Right lobe of liver (tissue), 6 donors: Measurements from ENCODE around the gene NRN1L. TPM values are rescaled to one million over a fixed set of nuclear protein-coding genes. Genes with fewer than 3 reads are reported as not detected.

ENCODE experiments used
- ATAC-seq, 4 donors: fragments of 200-7000 bp; cut with Tn5 transposase; one replicate each; pipeline ENCODE4 v1.9.1; 2020; ENCODE audit warnings: mild to moderate bottlenecking in 4 of 4, moderate library complexity in 4 of 4
- DNase-seq, 3 donors: peaks; one replicate each; pipeline ENCODE4 v3.0.0-alpha.2; 2020
- H3K27ac ChIP-seq, 3 donors: fragments of 200-600 bp; one replicate each; pipeline ENCODE4 v1.8.0; 2022
- H3K27me3 ChIP-seq, 2 donors: fragments of 200-600 bp; one replicate each; pipeline ENCODE4 v1.8.0; 2022
- H3K36me3 ChIP-seq, 4 donors: fragments of 200-600 bp; sonication (generic) in 1 of 4; one replicate each; pipeline versions ENCODE4 v1.5.1 to v1.8.0; 2017 to 2022; ENCODE audit warnings: control low read depth in 1 of 4
- H3K4me1 ChIP-seq, 4 donors: fragments of 200-600 bp; sonication (generic) in 1 of 4; one replicate each; pipeline versions ENCODE4 v1.5.1 to v1.8.0; 2017 to 2022; ENCODE audit warnings: control low read depth in 1 of 4
- H3K4me3 ChIP-seq, 3 donors: fragments of 200-600 bp; one replicate each; pipeline ENCODE4 v1.8.0; 2022
- H3K9me3 ChIP-seq, 4 donors: fragments of 200-600 bp; sonication (generic) in 1 of 4; one replicate each; pipeline versions ENCODE4 v1.5.1 to v1.8.0; 2017 to 2022; ENCODE audit warnings: control low read depth in 1 of 4
- CTCF ChIP-seq, 4 donors: fragments of 200-600 bp in 3 of 4; fragments of 450-650 bp in 1 of 4; IDR thresholded peaks; one replicate each; pipeline versions ENCODE4 v1.5.1 to v1.8.0; 2016 to 2022; ENCODE audit warnings: antibody characterized with exemption in 4 of 4, mild to moderate bottlenecking in 2 of 4
- POLR2A ChIP-seq: fragments of 450-650 bp; IDR thresholded peaks from one replicate; pipeline ENCODE4 v1.6.1; 2017; ENCODE audit warnings: antibody characterized with exemption, mild to moderate bottlenecking
- WGBS: methylation state at CpG from one replicate; pipeline ENCODE4 v1.1.6; 2018; ENCODE audit warnings: low coverage, low lambda C conversion rate; ENCODE audit not compliant: insufficient coverage; ENCODE audit errors: missing lambda C conversion rate; 5-methylcytosine and 5-hydroxymethylcytosine counted together
- intact Hi-C, 2 donors: fragments of 100-400 bp; cut with DNase I; formaldehyde crosslinking; loops; one replicate each; pipeline versions ENCODE4 v1.11.2 to v1.14.1; 2022
- total RNA-seq, 6 experiments: library from RNA; depleted of rRNA in 2 of 6; stranded (reverse); fragments of >200 nt in 2 of 6; fragmentation: NEBNext Ultra II Directional in 3 of 6; extraction: Animal tissue kit (Norgen Biotek cat#: 25700) in 3 of 6; gene quantifications; one replicate each; pipeline versions ENCODE4 v1.1.0 to v1.2.4, GENCODE V29; 2016 to 2023
- donor health status: DM: no; HTN: yes; CAD: no.
- donor health status: DM: no; HTN: no; CAD: no.
- donor health status: DM: no; HTN: no; CAD: no.
- donor health status: DM: no; HTN: yes; CAD: no.
- donor health status: DM: no; HTN: yes; CAD: no.

NRN1L gene
- total RNA-seq, 6 experiments from 2014 or later: 0.84 TPM; not detected in 5

DNA sequence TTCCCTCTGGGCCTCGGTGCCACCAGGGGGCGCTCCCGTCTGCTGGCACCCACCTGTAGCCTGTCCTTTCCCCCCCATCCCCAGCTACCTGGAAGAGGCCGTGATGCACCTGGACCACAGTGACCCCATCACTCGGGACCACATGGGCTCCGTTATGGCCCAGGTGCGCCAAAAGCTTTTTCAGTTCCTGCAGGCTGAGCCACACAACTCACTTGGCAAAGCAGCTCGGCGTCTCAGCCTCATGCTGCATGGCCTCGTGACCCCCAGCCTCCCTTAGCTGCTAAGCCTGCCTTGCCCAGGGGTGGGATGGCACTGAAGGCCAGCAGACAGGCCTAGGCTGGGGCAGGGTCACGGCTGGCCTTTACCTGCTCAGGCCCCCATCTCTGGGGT, 818 bp upstream of the NRN1L start:
- H3K27me3 ChIP-seq: no peaks in the 10 kb centered on the region
- ATAC-seq: peak; percentile 65 to 72 (median 70)
- intact Hi-C loops: loop anchor here in 1 of 2 donors (5.0 kb wide), 1 partner anchor 43 kb away; no protein-coding TSS in a partner anchor

GRCh38 chr16:67885545-67885944, 860 bp downstream of the NRN1L start:
- Histone ChIP-seq H3K27me3 (no peaks in the 10 kb centered on the region), H3K36me3 (peaks cover 3 to 23% (median 7%) of the 10 kb centered on the region in 4 donors), H3K9me3 (no peaks in the 10 kb centered on the region), H3K4me1 (peaks cover 0 to 11% (median 5%) of the 10 kb centered on the region in 4 donors), H3K27ac (no peak overlapping the region), H3K4me3 (no peak overlapping the region)
- TF ChIP-seq POLR2A (no peak), CTCF (IDR thresholded peaks at IDR 0.05) (no peak)
- DNase-seq (no peak), ATAC-seq (no peak)
- 98% methylated on average over 8 of the region's 12 CpGs for WGBS
- intact Hi-C loops: loop anchor here in 1 of 2 donors (5.0 kb wide), 1 partner anchor 42 kb away; no protein-coding TSS in a partner anchor

More for the DNA sequence above, 818 bp upstream of the NRN1L start:
- H3K4me3 ChIP-seq: no peak overlapping the region
- DNase-seq: peak; percentile 69 to 77 (median 70)
- 53% methylated on average over 9 of the region's 11 CpGs for WGBS
- peaks cover 0 to 11% (median 5%) of the 10 kb centered on the region in 4 donors for H3K4me1 ChIP-seq
- no peak for TF ChIP-seq POLR2A
- peak; percentile 81 to 96 (median 89) for TF ChIP-seq CTCF (IDR thresholded peaks at IDR 0.05)
- no peaks in the 10 kb centered on the region for H3K9me3 ChIP-seq
- H3K27ac ChIP-seq: no peak overlapping the region
- peaks cover 3 to 40% (median 20%) of the 10 kb centered on the region in 4 donors for H3K36me3 ChIP-seq

GRCh38 chr16:67885976-67886375, 1.3 kb downstream of the NRN1L start:
- no peak for DNase-seq
- WGBS: 87% methylated on average over 9 of the region's 19 CpGs
- Histone ChIP-seq H3K4me3 (no peak overlapping the region), H3K27me3 (no peaks in the 10 kb centered on the region), H3K9me3 (no peaks in the 10 kb centered on the region), H3K27ac (no peak overlapping the region), H3K4me1 (peaks cover 0 to 11% (median 5%) of the 10 kb centered on the region in 4 donors), H3K36me3 (peaks cover 3 to 19% (median 4%) of the 10 kb centered on the region in 4 donors)
- no peak for TF ChIP-seq CTCF (IDR thresholded peaks at IDR 0.05)
- no peak for TF ChIP-seq POLR2A
- intact Hi-C loops: loop anchor here in 1 of 2 donors (5.0 kb wide), 1 partner anchor 41 kb away; no protein-coding TSS in a partner anchor
- ATAC-seq: no peak

GRCh38 chr16:67886387-67886786, 1.7 kb downstream of the NRN1L start:
- intact Hi-C loops: loop anchor here in 1 of 2 donors (5.0 kb wide), 1 partner anchor 41 kb away; no protein-coding TSS in a partner anchor
- no CpG with 5 or more reads among the region's 5 CpGs for WGBS
- H3K27ac ChIP-seq: no peak overlapping the region
- peaks cover 1 to 15% (median 3%) of the 10 kb centered on the region in 4 donors for H3K36me3 ChIP-seq
- no peak for ATAC-seq
- no peak for DNase-seq
- H3K27me3 ChIP-seq: no peaks in the 10 kb centered on the region
- no peak overlapping the region for H3K4me3 ChIP-seq
- H3K4me1 ChIP-seq: peaks cover 0 to 11% (median 5%) of the 10 kb centered on the region in 4 donors
- no peaks in the 10 kb centered on the region for H3K9me3 ChIP-seq
- TF ChIP-seq CTCF (IDR thresholded peaks at IDR 0.05) (no peak), POLR2A (no peak)
